ENCODE measurements around the gene FOXA1. TPM values are rescaled to one million over a fixed set of nuclear protein-coding genes. Genes with fewer than 3 reads are reported as not detected.

FOXA1 gene
- total RNA-seq, 1 experiment from 2014 or later, result 8.7 TPM

DNA sequence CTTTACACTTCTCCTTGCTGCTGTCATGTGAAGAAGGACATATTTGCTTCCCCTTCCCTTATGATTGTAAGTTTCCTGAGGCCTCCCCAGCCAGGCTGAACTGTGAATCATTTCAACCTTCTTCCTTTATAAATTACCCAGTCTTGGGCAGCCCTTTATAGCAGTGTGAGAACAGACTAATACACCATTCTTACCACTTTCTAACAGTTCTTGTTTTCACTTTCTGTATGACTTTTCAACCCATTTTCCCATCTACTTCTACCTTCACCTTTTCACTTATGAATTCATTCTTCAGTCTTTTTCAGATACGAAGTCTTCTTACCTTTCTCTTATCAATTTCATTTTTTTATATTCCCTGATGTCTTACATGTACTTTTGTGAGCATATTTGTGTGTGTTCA is 55.1 kb downstream of the FOXA1 start:
- no peak for DNase-seq (ENCODE audit: low read depth, low spot score)
- Histone ChIP-seq H3K4me3 (ENCODE audit: low read depth in 2 of 2, low read length in 2 of 2) (no peak overlapping the region), H3K27ac (ENCODE audit: low read length) (no peak overlapping the region), H3K4me1 (ENCODE audit: control insufficient read depth, insufficient read depth, low read length) (no peaks in the 10 kb centered on the region), H3K27me3 (ENCODE audit: control insufficient read depth, insufficient read depth, low read length) (no peaks in the 10 kb centered on the region), H3K36me3 (ENCODE audit: control insufficient read depth, insufficient read depth, low read length) (no peaks in the 10 kb centered on the region), H3K9me3 (ENCODE audit: control insufficient read depth, insufficient read depth, low read depth, low read length) (no peaks in the 10 kb centered on the region)
- in situ Hi-C loops (cut with HindIII; ENCODE audit: low pct_unique_long_range_greater_than_20kb, low sequenced_read_pairs), result no loop called here
- intact Hi-C loops (cut with micrococcal nuclease; ENCODE audit: unreplicated experiment), result no loop called here
- ChIA-PET POLR2A (no interaction called here), CTCF (no interaction called here)
- ATAC-seq, result no peak
- TF ChIP-seq, protein P1, sequence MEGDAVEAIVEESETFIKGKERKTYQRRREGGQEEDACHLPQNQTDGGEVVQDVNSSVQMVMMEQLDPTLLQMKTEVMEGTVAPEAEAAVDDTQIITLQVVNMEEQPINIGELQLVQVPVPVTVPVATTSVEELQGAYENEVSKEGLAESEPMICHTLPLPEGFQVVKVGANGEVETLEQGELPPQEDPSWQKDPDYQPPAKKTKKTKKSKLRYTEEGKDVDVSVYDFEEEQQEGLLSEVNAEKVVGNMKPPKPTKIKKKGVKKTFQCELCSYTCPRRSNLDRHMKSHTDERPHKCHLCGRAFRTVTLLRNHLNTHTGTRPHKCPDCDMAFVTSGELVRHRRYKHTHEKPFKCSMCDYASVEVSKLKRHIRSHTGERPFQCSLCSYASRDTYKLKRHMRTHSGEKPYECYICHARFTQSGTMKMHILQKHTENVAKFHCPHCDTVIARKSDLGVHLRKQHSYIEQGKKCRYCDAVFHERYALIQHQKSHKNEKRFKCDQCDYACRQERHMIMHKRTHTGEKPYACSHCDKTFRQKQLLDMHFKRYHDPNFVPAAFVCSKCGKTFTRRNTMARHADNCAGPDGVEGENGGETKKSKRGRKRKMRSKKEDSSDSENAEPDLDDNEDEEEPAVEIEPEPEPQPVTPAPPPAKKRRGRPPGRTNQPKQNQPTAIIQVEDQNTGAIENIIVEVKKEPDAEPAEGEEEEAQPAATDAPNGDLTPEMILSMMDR (IDR thresholded peaks at IDR 0.05), result no peak
- TF ChIP-seq SIN3A (IDR thresholded peaks at IDR 0.05; ENCODE audit: borderline replicate concordance, insufficient read depth, low read depth, low read length), result no peak
- no peak for TF ChIP-seq POLR2AphosphoS5 (IDR thresholded peaks at IDR 0.05; ENCODE audit: low read depth, low read length)
- no peak for TF ChIP-seq TCF7L2 (IDR thresholded peaks at IDR 0.05; ENCODE audit: low read depth, low read length)
- TF ChIP-seq, protein P2, sequence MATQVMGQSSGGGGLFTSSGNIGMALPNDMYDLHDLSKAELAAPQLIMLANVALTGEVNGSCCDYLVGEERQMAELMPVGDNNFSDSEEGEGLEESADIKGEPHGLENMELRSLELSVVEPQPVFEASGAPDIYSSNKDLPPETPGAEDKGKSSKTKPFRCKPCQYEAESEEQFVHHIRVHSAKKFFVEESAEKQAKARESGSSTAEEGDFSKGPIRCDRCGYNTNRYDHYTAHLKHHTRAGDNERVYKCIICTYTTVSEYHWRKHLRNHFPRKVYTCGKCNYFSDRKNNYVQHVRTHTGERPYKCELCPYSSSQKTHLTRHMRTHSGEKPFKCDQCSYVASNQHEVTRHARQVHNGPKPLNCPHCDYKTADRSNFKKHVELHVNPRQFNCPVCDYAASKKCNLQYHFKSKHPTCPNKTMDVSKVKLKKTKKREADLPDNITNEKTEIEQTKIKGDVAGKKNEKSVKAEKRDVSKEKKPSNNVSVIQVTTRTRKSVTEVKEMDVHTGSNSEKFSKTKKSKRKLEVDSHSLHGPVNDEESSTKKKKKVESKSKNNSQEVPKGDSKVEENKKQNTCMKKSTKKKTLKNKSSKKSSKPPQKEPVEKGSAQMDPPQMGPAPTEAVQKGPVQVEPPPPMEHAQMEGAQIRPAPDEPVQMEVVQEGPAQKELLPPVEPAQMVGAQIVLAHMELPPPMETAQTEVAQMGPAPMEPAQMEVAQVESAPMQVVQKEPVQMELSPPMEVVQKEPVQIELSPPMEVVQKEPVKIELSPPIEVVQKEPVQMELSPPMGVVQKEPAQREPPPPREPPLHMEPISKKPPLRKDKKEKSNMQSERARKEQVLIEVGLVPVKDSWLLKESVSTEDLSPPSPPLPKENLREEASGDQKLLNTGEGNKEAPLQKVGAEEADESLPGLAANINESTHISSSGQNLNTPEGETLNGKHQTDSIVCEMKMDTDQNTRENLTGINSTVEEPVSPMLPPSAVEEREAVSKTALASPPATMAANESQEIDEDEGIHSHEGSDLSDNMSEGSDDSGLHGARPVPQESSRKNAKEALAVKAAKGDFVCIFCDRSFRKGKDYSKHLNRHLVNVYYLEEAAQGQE (IDR thresholded peaks at IDR 0.05; ENCODE audit: insufficient read depth in 1 of 2, low read depth in 2 of 2, low read length in 1 of 2), result no peak
- BruUV-seq (replicated peaks), result no TSS peak

Other genes with a start within 250 kb of the FOXA1 start
- gene TTC6, start 380 bp upstream of the FOXA1 start, total RNA-seq (2021; ENCODE audit: unreplicated experiment), result 0.54 TPM